CMK (cell line): ENCODE results near the gene KCNK6.
"Not testable (repeated sequence)": the region's sequence is repeated elsewhere in the genome, so short reads cannot be mapped to it uniquely, and the experiment has no call there.

Source experiments
- DNase-seq: peaks from one replicate; pipeline ENCODE4 v3.0.0-alpha.2; 2010; ENCODE audit warnings: low read depth

Gene KCNK6

DNA sequence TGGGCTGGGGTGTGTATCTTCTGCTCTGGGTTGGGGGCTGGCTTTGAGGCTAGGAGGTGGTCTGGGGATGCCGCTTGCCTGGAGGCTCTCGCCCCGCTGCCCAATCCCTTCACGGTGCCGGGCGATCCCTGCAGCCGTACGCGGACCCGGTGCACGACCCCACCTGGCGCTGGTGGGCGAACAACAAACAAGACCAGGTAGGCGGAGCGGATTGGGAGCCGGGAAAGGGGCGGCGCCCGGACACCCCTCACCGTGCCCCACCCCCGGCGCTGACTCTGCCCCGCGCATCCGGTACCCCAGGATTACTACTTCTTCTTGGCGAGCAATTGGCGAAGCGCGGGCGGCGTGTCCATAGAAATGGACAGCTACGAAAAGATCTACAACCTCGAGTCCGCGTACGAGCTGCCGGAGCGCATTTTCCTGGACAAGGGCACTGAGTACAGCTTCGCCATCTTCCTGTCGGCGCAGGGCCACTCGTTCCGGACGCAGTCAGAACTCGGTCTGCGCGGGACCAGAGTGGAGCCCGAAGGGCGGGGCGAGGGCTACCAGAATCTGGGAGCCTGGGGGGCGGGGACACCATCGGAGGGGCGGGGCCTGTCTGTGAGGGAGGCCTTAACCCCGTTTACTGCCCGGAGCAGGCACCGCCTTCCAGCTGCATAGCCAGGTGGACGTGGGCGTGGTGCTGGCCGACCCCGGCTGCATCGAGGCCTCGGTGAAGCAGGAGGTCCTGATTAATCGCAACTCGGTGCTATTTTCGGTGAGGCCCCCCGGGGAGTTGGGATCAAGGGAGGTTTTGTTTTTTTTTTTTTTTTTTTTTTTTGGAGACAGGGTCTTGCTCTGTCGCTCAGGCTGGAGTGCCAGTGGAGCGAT, 42.7 kb downstream of the KCNK6 start:
- peak; percentile 69 for DNase-seq

DNA sequence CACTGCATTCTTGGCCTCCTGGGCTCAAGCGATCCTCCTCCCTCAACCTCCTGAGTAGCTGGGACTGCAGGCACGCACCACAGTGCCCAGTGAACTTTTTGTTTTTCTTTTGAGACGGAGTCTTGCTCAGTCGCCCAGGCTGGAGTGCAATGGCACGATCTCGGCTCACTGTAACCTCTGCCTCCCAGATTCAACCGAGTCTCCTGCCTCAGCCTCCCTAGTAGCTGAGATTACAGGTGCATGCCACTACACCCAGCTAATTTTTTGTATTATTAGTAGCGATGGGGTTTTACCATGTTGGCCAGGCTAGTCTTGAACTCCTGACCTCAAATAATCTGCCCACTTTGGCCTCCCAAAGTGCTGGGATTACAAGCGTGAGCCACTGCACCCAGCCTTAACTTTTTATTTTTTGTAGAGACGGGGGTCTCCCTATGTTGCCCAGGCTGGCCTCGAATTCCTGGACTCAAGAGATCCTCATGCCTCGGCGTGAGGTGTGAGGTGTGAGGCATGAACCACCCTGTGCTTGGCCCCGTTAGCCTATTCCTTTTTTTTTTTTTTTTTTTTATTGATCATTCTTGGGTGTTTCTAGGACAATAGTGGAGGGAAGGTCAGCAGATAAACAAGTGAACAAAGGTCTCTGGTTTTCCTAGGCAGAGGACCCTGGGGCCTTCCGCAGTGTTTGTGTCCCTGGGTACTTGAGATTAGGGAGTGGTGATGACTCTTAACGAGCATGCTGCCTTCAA, 43.5 kb downstream of the KCNK6 start:
- DNase-seq = not testable (repeated sequence)

DNA sequence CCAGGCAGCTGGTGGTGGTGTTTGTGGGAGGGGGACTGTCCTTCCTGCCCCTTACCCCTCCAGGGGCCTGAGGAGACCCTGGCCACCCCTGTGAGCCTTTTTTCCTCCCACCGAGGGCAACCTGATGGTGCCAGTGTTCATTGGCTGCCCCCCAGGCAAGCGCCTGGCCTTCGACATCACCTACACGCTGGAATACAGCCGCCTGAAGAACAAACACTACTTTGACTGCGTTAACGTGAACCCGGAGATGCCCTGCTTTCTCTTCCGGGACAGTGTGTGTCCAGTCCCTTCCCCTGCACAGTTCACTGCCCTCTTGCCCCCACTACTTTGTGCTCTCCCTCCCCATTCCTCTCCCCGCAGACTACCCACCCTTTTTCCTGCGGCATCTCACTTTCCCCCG, 47.4 kb downstream of the KCNK6 start:
- no peak for DNase-seq

DNA sequence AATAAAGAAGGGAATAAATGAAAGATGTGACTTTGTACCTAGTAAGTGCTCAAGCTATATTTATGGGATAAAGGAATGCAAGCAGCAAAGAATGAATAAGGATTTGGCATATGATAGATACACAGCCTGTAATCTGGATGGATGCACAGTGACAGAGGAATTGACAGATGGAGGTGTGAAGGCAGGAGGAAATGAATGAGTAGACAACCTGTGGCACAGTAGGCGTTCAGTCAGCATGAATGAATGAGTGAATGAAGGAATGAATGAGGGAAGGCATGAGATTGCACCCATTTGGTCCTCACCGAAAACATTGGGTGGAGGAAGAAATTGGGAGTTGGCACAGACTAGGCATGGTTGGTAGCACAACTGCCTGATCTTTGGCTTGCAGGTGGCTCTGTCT, 49.9 kb downstream of the KCNK6 start:
- no peak for DNase-seq

DNA sequence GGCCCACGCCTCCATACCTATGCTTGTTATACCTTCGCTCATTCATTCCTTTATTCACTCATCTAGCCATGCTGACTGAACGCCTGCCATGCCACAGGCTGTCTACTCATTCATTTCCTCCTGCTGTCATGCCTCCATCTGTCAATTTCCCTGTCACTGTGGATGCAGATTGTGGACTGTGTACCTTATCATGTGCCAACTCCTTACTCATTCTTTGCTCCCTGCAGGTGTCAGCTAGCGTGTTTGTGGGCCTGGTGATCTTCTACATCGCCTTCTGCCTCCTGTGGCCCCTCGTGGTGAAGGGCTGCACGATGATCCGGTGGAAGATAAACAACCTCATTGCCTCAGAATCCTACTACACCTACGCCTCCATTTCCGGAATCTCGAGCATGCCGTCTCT, 50.7 kb downstream of the KCNK6 start:
- no peak for DNase-seq

DNA sequence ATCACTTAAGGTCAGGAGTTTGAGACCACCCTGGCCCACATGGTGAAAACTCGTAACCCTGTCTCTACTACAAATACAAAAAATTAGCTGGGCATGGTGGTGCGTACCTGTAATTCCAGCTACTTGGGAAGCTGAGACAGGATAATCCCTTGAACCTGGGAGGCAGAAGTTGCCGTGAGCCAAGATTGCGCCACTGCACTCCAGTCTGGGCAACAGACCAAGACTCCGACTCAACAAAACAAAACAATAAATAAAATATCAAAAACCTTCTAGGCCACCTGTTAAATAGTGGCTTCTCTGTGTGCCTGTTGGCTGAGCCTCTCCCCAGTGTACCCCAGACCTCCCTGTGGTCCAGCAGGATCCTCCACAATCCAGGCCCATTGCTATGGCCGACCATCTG, 51.4 kb downstream of the KCNK6 start:
- no peak for DNase-seq

DNA sequence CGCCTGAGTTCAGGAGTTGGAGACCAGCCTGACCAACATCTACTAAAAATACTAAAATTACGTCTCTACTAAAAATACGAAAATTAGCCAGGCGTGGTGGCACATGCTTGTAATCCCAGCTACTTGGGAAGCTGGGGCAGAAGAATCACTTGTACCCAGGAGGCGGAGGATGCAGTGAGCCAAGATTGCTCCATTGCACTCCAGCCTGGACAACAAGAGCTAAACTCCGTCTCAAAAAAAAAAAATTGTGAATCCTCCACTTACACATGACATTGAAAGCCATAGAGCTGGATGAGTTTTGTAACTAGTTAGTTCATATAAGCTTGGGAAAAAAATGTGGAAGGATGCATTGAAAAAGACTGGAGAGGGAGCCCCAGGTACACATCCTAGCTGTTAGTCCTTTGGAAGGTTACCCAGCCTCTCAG, 54.3 kb downstream of the KCNK6 start:
- DNase-seq = no peak

DNA sequence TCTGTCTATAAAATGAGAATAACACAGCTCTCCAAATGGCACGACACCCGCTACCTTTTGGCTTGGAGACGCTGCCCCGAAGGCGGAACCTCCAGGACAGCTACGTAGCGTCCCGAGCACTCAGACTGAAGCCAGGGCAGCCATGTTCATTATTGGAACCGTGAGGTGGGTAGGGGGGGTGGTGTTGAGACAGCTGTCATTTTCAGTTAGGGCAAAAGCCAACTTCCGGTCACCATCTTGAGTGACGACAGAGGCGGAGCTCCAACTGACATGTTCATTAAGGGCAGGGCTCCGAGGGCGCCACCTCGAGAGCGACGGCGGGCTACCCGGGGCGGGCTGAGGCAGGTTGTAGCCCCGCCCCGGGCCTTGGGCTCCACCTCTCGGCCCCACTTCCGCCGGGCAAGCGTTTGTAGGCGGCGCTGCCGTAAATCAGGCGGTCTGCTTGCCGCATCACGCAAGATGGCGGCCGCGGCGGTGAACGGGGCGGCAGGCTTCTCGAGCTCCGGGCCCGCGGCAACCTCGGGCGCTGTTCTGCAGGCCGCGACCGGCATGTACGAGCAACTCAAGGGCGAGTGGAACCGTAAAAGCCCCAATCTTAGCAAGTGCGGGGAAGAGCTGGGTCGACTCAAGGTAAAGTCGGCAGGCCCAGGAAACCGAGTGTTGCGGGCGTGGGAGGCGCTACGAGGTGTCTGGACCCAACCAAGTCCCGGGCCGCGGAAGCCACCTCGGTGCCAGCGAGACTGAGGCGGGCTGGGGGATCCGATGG, 54.9 kb downstream of the KCNK6 start, which contains the start of gene PSMD8:
Gene PSMD8 (plus strand): TSS at position 240 of the 766 bp plus-strand sequence. CDS start 31 bp downstream, at position 271.
- peak; percentile 95 for DNase-seq

DNA sequence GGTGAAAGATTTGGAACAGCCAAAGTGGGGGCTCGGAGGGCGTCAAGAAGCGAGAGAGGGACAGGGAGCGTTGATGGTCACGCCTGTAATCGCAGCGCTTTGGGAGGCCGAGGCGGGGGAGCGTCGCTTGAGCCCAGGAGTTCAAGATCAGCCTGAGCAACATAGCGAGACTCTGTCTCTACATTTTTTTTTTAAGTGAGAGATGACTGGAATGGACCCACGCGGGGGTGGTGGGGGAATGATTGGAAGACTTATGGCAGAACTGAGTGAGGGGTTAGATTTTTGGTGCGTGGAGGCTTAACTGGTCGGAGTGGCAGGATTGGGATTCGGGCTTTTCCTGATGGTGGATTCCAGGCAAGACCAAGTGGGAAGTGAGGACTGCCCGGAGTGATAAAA, 55.5 kb downstream of the KCNK6 start:
- no peak for DNase-seq

DNA sequence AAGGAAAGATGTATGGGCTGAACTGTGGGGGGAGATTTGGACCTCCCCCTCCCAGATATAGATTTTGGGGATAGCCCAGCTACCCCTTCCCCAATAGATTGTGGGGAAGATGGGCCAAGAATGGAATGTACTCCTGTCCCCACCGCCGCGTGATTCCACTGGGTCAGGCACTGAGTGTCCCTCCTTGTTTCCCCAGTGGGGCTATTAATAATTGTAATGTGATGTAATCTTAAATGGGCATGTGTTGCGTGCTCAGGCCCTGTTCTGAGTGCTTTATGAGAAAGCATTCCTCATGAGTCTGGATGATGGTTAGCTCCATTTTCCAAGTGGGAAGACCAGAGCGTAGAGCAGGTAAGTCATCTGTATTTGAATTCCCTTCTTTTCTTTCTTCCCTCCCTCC, 56.1 kb downstream of the KCNK6 start:
- no peak for DNase-seq

DNA sequence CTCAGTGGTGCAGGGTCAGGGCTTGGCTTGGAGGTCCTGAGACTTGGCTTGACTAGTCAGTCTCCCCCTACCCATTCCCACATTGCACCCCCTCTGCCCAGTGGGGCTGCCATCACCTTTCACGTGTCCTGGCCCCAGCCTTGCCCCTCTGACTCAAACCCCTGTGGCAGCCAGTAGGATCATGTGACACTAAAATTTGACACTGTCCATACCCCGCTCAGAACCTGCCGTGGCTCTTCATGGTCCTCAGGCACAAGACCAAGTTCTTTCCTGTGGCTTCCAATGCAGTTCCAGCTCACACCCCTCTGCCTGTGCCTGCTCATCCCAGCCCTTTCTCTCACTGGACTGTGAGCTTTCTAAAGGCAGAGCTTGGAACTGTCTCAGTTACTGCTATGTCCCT, 56.9 kb downstream of the KCNK6 start:
- no peak for DNase-seq

DNA sequence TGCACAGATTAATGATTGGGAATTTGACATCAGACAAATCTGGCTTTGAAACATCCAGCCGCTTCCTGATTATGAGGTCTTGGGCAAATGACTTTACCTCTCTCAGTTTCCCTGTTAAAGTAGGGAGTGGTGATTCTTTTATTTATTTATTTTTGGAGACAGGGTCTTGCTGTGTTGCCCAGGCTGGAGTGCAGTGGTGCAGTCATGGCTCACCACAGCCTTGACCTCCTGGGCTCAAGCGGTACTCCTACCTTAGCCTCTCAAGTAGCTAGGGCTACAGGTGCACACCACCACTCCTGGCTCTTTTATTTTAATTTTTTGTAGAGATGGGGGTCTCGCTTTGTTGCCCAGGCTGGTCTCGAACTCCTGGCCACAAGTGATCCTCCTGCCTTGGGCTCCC, 57.4 kb downstream of the KCNK6 start:
- DNase-seq = no peak

DNA sequence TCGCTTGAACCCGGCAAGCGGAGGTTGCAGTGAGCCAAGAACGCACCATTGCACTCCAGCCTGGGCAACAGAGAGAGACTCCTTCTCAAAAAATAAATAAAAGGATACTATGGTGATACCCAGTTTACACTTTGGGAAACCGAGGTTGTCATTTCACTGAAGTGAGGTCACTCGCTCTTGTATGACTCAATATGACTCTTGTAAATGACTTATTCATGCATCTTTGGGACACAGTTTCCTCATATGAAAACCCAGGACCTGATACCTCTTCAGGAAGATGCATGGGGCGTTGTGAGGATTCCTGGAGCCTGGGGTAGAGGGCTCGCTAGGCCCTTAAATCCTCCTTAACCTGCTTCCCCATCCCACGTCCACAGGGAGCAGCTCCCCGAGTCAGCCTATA, 59.2 kb downstream of the KCNK6 start:
- no peak for DNase-seq

DNA sequence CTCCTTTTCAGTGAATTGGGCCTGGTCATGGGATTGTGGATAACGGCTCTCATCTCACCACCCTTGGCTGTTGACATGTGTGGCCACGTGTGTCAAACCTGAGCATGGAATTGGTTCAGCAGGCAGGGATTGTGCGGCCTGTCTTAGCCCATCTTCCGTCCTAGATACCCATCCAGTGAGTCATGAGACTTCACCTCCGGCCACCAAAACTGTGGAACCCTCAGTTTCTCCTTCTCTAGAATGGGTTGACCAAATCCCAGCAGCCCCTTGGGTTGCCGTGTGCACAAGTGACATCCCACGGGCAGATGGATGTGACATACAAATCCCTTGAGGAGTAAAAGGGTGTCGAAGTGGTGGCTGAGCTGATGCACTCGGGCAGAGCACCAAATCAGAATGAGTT, 61.5 kb downstream of the KCNK6 start:
- no peak for DNase-seq
